Stimulated activated CD8-positive, alpha-beta memory T cell treated with anti-CD3 and anti-CD28 coated beads, Interleukin-15, amount 100 ng/mL, for 4 hours (primary cell): ENCODE measurements around the gene AKAP13.
A peak's percentile ranks its signal among the peaks of the same experiment; 100 is the strongest.
"Not testable (repeated sequence)": the region's sequence is repeated elsewhere in the genome, so short reads cannot be mapped to it uniquely, and the experiment has no call there.

ENCODE experiments used
- DNase-seq, 2 donors: peaks; one replicate each; pipeline ENCODE4 v3.0.0-alpha.2; 2020; ENCODE audit warnings: low read depth in 2 of 2

Gene AKAP13

GRCh38 chr15:85793641-85794597, 413.5 kb downstream of the AKAP13 start:
- DNase-seq = no peak

DNA sequence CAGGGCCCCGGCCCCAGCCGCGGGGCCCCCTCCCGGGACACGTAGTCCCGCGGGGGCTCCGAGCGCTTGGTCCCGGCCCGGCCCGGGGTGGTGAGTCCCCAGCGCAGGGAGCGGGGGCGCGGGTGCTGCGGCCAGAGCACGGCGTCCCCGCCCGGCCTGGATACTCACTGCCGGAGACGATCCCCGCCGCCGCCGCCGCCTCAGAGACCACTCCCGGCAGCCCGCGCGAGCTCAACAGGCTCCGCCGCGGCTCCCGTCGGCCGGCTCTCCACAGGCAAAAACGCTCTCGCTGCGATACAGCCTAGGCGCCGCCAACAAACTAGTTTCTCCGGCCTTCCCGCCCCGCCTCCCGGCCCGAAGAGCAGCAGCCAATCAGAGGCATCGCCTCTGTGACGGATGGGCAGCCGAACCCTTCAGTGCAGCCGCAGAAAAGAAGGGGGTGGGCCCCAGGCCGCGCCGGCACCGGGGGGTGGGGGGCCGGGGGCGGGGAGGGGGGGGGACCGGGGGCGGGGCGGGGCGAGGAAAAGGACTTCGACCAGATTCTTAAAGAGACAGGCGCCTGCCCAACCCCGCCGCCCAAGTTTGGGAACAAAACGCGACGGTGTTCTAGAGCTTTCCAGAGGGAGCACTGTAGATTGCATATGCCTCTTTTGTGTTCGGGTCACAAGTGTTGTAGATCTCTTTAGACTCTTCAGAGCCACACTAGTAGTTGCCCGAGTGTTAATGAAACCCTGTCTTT, 414.4 kb downstream of the AKAP13 start, which contains the start of gene KLHL25:
Gene KLHL25, minus strand, starts transcription at position 328 of the 739 bp plus-strand sequence. CDS start 25,115 bp downstream, outside the sequence.
- peak; percentile 83 to 85 for DNase-seq

DNA sequence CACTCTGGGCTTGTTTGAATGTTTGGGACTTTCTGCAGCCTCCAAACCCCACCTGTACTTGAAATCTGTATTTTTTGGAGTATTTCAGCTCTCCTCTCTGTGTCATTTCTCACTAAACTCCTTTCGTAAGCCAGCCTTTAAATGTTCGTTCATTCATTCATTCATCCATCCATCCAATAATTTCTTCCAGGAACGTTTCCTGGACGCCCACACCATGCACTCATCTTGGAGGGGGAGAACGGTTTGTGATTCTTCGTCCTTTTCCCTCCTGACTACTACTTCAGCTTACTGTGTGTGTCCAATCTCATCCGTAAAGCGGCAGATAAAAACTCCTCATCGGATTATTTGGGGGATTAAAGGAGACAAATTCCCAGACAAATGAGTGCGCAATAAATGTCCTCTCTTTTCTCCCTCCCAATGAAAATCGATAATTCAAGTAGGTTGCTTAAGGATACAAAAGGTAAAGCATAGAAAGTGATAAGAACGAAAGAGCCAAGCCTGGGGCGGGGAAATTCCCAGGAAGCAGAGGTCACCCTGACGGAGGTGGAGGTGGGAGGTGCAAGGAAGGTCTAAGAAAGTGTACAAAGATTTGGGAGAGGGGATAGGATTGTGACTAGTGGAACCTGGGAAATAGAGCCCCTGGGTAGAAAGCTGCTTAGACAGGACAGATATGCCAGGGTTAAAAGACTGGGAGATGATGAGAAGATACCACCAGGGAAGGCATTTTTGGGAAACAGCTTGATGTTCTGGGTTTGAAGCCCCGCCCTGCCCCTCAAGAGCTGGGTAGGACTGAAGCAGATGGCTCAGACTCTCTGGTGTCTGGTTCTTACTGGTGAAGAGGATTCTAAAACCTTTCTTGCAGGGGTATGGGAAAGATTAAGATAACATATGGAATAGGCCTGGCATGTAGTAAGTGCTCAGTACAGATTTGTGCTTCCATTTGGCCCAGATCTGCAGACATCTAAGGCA, 415.2 kb downstream of the AKAP13 start:
- no peak for DNase-seq

- not testable (repeated sequence) for DNase-seq
These were observed 416.0 kb downstream of the AKAP13 start for GRCh38 chr15:85796371-85796770.
